Astrocyte (in vitro differentiated cells and primary cell): ENCODE data around the gene FAM240A. TPM values are rescaled to one million over a fixed set of nuclear protein-coding genes. Genes with fewer than 3 reads are reported as not detected.

ENCODE experiments used
- DNase-seq: peaks from one replicate; pipeline ENCODE4 v3.0.0-alpha.2; 2010; ENCODE audit warnings: low read depth
- FAIRE-seq: peaks from 2 replicates; lab custom pipeline; 2011; peaks lifted over from hg19 to GRCh38; lab: Jason Lieb, UNC
- H2AFZ ChIP-seq: 2 replicates; pipeline ENCODE4 v1.6.0; 2012; ENCODE audit warnings: low read depth, low read length, inconsistent platforms
- H3K27ac ChIP-seq: 2 replicates; pipeline ENCODE4 v1.5.1; 2011; ENCODE audit warnings: low read depth, low read length, inconsistent platforms
- H3K27me3 ChIP-seq: 2 replicates; pipeline ENCODE4 v1.6.0; 2011; ENCODE audit warnings: low read length, inconsistent platforms; ENCODE audit not compliant: insufficient read depth
- H3K36me3 ChIP-seq: 2 replicates; pipeline ENCODE4 v1.5.1; 2011; ENCODE audit warnings: low read length, inconsistent platforms; ENCODE audit not compliant: insufficient read depth
- H3K4me1 ChIP-seq: 2 replicates; pipeline ENCODE4 v1.5.1; 2011; ENCODE audit warnings: low read length, inconsistent platforms; ENCODE audit not compliant: insufficient read depth
- H3K4me2 ChIP-seq: 2 replicates; pipeline ENCODE4 v1.6.0; 2012; ENCODE audit warnings: low read length, inconsistent platforms
- H3K4me3 ChIP-seq: 2 replicates; pipeline ENCODE4 v1.5.1; 2011; ENCODE audit warnings: low read depth, mild to moderate bottlenecking, low read length, inconsistent platforms; ENCODE audit not compliant: insufficient read depth
- H3K79me2 ChIP-seq: 2 replicates; pipeline ENCODE4 v1.6.0; 2012; ENCODE audit warnings: mild to moderate bottlenecking, low read length, inconsistent platforms; ENCODE audit not compliant: insufficient read depth
- H3K9ac ChIP-seq: 2 replicates; pipeline ENCODE4 v1.6.0; 2012; ENCODE audit warnings: mild to moderate bottlenecking, low read length, inconsistent platforms
- H3K9me3 ChIP-seq: 2 replicates; pipeline ENCODE4 v1.5.1; 2012; ENCODE audit warnings: low read depth, mild to moderate bottlenecking, low read length, inconsistent platforms; ENCODE audit not compliant: insufficient read depth
- H4K20me1 ChIP-seq: 2 replicates; pipeline ENCODE4 v1.6.0; 2012; ENCODE audit warnings: low read length, inconsistent platforms; ENCODE audit not compliant: insufficient read depth
- H3K27ac Mint-ChIP-seq: one replicate; pipeline ENCODE4 v1.8.0; 2021; ENCODE audit warnings: mild to moderate bottlenecking, mixed read lengths; ENCODE audit not compliant: unreplicated experiment
- H3K27me3 Mint-ChIP-seq: one replicate; pipeline ENCODE4 v1.8.0; 2021; ENCODE audit warnings: low read depth, mixed read lengths; ENCODE audit not compliant: unreplicated experiment
- H3K36me3 Mint-ChIP-seq: one replicate; pipeline ENCODE4 v1.8.0; 2021; ENCODE audit warnings: low read depth, mixed read lengths; ENCODE audit not compliant: unreplicated experiment
- H3K4me1 Mint-ChIP-seq: one replicate; pipeline ENCODE4 v1.8.0; 2021; ENCODE audit warnings: low read depth, mixed read lengths; ENCODE audit not compliant: unreplicated experiment
- H3K4me3 Mint-ChIP-seq: one replicate; pipeline ENCODE4 v1.8.0; 2021; ENCODE audit warnings: mild to moderate bottlenecking, moderate library complexity, mixed read lengths; ENCODE audit not compliant: unreplicated experiment
- H3K9me3 Mint-ChIP-seq: one replicate; pipeline ENCODE4 v1.8.0; 2021; ENCODE audit warnings: mild to moderate bottlenecking, mixed read lengths; ENCODE audit not compliant: unreplicated experiment
- EZH2 ChIP-seq: IDR thresholded peaks from 2 replicates; pipeline ENCODE4 v1.6.1; 2012; ENCODE audit warnings: mild to moderate bottlenecking, low read length, inconsistent platforms; ENCODE audit not compliant: insufficient read depth
- total RNA-seq: library from RNA; stranded (reverse); gene quantifications from 2 replicates; pipeline ENCODE4 v1.2.1, GENCODE V29; 2021
- TF ChIP-seq, protein P1 (sequence below): IDR thresholded peaks from 2 replicates; pipeline ENCODE4 v1.5.1; 2011; ENCODE audit warnings: low read depth, mild to moderate bottlenecking, inconsistent platforms, low read length, moderate library complexity; ENCODE audit not compliant: insufficient read depth

FAM240A gene
- total RNA-seq, 1 donor from 2014 or later: not detected

DNA sequence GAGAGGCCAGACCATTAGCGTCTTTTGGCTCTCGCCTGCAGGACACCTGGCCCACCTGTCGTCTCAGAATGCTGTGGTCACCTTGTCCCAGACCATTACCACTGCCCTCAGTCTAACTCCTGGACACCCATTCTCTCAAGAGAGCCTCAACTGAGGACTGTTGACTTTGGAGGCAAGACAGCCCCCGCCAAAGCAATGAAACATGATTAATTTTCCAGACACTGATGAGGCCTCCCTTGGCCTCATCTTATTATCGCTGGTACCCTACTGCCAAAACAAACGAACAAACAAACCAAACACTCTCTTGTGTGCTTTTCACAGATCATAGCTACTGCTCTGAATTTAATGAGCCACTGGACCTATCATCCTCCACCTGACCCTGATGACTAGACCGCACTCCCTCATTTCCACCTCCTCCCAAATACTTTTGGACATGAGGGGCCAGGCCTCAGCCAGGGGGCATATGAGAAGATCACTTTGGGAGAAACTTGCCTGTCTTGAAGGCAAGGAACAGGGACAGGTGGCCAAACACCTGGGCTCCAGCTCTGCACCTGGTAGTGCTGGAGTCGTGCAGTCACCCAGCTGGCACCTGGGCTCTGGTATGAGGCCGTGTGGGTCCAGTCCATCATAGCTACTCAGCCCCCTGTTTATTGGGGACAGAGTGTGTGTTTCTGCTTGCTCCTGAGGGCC is 53.6 kb downstream of the FAM240A start:
- no peak for TF ChIP-seq EZH2
- TF ChIP-seq, protein P1, sequence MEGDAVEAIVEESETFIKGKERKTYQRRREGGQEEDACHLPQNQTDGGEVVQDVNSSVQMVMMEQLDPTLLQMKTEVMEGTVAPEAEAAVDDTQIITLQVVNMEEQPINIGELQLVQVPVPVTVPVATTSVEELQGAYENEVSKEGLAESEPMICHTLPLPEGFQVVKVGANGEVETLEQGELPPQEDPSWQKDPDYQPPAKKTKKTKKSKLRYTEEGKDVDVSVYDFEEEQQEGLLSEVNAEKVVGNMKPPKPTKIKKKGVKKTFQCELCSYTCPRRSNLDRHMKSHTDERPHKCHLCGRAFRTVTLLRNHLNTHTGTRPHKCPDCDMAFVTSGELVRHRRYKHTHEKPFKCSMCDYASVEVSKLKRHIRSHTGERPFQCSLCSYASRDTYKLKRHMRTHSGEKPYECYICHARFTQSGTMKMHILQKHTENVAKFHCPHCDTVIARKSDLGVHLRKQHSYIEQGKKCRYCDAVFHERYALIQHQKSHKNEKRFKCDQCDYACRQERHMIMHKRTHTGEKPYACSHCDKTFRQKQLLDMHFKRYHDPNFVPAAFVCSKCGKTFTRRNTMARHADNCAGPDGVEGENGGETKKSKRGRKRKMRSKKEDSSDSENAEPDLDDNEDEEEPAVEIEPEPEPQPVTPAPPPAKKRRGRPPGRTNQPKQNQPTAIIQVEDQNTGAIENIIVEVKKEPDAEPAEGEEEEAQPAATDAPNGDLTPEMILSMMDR: no peak
- no peak overlapping the region for H3K4me2 ChIP-seq
- no peaks in the 10 kb centered on the region for H3K79me2 ChIP-seq
- Mint-ChIP-seq H3K9me3 (peaks cover 3% of the 10 kb centered on the region), H3K27me3 (peaks cover 46% of the 10 kb centered on the region), H3K4me3 (no peak overlapping the region), H3K36me3 (no peaks in the 10 kb centered on the region), H3K4me1 (peaks cover 18% of the 10 kb centered on the region), H3K27ac (no peak overlapping the region)
- no peaks in the 10 kb centered on the region for H3K27me3 ChIP-seq
- peaks cover 10% of the 10 kb centered on the region for H3K4me1 ChIP-seq
- no peaks in the 10 kb centered on the region for H3K9me3 ChIP-seq
- no peaks in the 10 kb centered on the region for H4K20me1 ChIP-seq
- H3K36me3 ChIP-seq: no peaks in the 10 kb centered on the region
- H3K27ac ChIP-seq: no peak overlapping the region
- FAIRE-seq: no peak
- no peak overlapping the region for H3K4me3 ChIP-seq
- H3K9ac ChIP-seq: no peak overlapping the region
- no peak for DNase-seq
- no peak overlapping the region for H2AFZ ChIP-seq

DNA sequence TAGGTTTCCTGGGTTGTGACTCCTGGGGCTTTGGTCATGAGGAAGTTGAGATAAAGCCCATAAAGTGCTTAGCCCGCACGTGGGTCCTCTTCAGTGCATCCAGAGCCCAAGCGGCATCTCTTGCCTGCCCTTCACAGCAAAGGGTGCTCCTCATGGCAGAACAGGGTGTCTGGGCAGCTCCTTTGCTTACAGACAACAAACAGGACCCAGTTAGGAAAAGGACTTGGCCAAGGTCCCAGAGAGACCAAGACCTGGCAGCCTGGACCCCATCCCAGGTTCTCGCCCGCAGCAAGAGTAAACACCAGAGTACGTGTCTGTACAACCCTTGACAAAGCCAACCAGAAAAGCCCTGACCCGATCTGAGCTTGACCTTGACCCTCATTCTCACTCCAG is 54.1 kb downstream of the FAM240A start:
- Mint-ChIP-seq H3K36me3 (peaks cover 2% of the 10 kb centered on the region), H3K27ac (no peak overlapping the region), H3K9me3 (peaks cover 3% of the 10 kb centered on the region), H3K4me1 (peaks cover 18% of the 10 kb centered on the region), H3K4me3 (no peak overlapping the region), H3K27me3 (peaks cover 45% of the 10 kb centered on the region)
- H3K27me3 ChIP-seq: no peaks in the 10 kb centered on the region
- H2AFZ ChIP-seq: no peak overlapping the region
- TF ChIP-seq, protein P1: no peak
- no peak for TF ChIP-seq EZH2
- peaks cover 10% of the 10 kb centered on the region for H3K4me1 ChIP-seq
- H3K27ac ChIP-seq: no peak overlapping the region
- H3K9ac ChIP-seq: no peak overlapping the region
- no peaks in the 10 kb centered on the region for H3K79me2 ChIP-seq
- DNase-seq: no peak
- no peaks in the 10 kb centered on the region for H4K20me1 ChIP-seq
- H3K9me3 ChIP-seq: no peaks in the 10 kb centered on the region
- no peak overlapping the region for H3K4me3 ChIP-seq
- no peak for FAIRE-seq
- H3K36me3 ChIP-seq: no peaks in the 10 kb centered on the region
- no peak overlapping the region for H3K4me2 ChIP-seq

DNA sequence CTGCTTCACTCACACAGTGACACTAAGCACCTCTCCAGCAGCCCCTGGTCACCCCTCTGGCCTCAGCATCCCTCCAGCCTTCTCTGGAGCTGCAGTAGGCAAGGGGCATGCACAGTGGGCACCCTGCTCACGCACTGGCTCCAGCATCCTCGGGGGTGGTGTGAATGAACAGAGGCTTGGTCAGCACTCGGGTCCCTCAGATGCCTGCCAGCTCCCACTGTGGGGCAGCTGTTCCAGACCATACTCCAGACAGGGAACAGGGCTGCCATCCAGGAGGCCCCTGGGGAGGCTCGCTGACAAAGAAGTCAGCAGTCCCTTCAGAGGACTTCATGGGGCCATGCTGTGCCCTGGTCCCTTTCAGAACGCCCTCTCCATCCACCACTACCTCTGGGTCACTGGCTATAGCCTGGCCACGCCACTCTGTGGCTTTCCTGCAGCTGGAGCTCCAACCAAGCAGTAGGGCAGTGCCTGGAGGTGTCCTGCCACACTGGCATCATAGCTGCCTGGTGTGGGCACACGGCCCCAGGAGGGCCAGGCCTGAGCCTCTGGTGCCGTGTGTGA is 54.8 kb downstream of the FAM240A start:
- no peak for DNase-seq
- H3K4me3 ChIP-seq: no peak overlapping the region
- H3K27me3 ChIP-seq: no peaks in the 10 kb centered on the region
- H3K9ac ChIP-seq: no peak overlapping the region
- no peak overlapping the region for H3K4me2 ChIP-seq
- H3K4me1 ChIP-seq: peaks cover 10% of the 10 kb centered on the region
- no peak overlapping the region for H3K27ac ChIP-seq
- no peaks in the 10 kb centered on the region for H4K20me1 ChIP-seq
- Mint-ChIP-seq H3K27me3 (peaks cover 39% of the 10 kb centered on the region), H3K9me3 (peaks cover 3% of the 10 kb centered on the region), H3K27ac (no peak overlapping the region), H3K4me3 (no peak overlapping the region), H3K36me3 (peaks cover 2% of the 10 kb centered on the region), H3K4me1 (peaks cover 14% of the 10 kb centered on the region)
- no peak for TF ChIP-seq EZH2
- TF ChIP-seq, protein P1: no peak
- FAIRE-seq: no peak
- H2AFZ ChIP-seq: no peak overlapping the region
- H3K79me2 ChIP-seq: no peaks in the 10 kb centered on the region
- H3K36me3 ChIP-seq: no peaks in the 10 kb centered on the region
- H3K9me3 ChIP-seq: no peaks in the 10 kb centered on the region
